SK-N-SH treated with all-trans-retinoic acid at 6 μM for 48 hours (cell line): Measurements from ENCODE around the gene NDFIP1.

Source experiments
- ATAC-seq: fragments of 200-7000 bp; cut with Tn5 transposase; 3 replicates; pipeline ENCODE4 v1.9.1; 2020; ENCODE audit warnings: mild to moderate bottlenecking, moderate library complexity
- ARNTL ChIP-seq: fragments of 450-650 bp; formaldehyde crosslinking; IDR thresholded peaks from 2 replicates; pipeline ENCODE4 v1.5.0; 2020; ENCODE audit warnings: low read depth, mild to moderate bottlenecking, moderate library complexity, borderline replicate concordance
- BACH2 ChIP-seq: fragments of 250-450 bp; sonication (Bioruptor Pico); IDR thresholded peaks from 2 replicates; pipeline ENCODE4 v1.9.0; 2021; ENCODE audit warnings: mild to moderate bottlenecking, borderline replicate concordance
- CREB5 ChIP-seq: fragments of 250-450 bp; sonication (Bioruptor Pico); IDR thresholded peaks from 2 replicates; pipeline ENCODE4 v1.5.1; 2020; ENCODE audit warnings: low read depth, mild to moderate bottlenecking, moderate library complexity
- CSDC2 ChIP-seq: fragments of 250-450 bp; sonication (Bioruptor Pico); IDR thresholded peaks from 2 replicates; pipeline ENCODE4 v1.5.0; 2020; ENCODE audit warnings: mild to moderate bottlenecking, moderate library complexity
- CSRNP3 ChIP-seq: fragments of 250-450 bp; sonication (Bioruptor Pico); IDR thresholded peaks from 2 replicates; pipeline ENCODE4 v1.5.1; 2021; ENCODE audit warnings: mild to moderate bottlenecking, moderate library complexity
- ESRRG ChIP-seq: fragments of 250-450 bp; sonication (Bioruptor Pico); IDR thresholded peaks from 2 replicates; pipeline ENCODE4 v1.6.1; 2021; ENCODE audit warnings: mild to moderate bottlenecking
- GLIS3 ChIP-seq: fragments of 250-450 bp; sonication (Bioruptor Pico); IDR thresholded peaks from 2 replicates; pipeline ENCODE4 v1.5.0; 2020; ENCODE audit warnings: mild to moderate bottlenecking, moderate library complexity
- ISL1 ChIP-seq: fragments of 250-450 bp; sonication (Bioruptor Pico); IDR thresholded peaks from 2 replicates; pipeline ENCODE4 v2.1.2; 2022; ENCODE audit warnings: mild to moderate bottlenecking, moderate library complexity
- OSR1 ChIP-seq: fragments of 250-450 bp; sonication (Bioruptor Pico); IDR thresholded peaks from 2 replicates; pipeline ENCODE4 v1.8.0; 2022; ENCODE audit warnings: moderate library complexity, mild to moderate bottlenecking, inconsistent platforms
- POU6F1 ChIP-seq: fragments of 250-450 bp; sonication (Bioruptor Pico); IDR thresholded peaks from 2 replicates; pipeline ENCODE4 v1.8.0; 2021; ENCODE audit warnings: low read depth, mild to moderate bottlenecking, moderate library complexity, borderline replicate concordance
- PPARA ChIP-seq: fragments of 250-450 bp; sonication (Bioruptor Pico); IDR thresholded peaks from 2 replicates; pipeline ENCODE4 v1.5.0; 2020; ENCODE audit warnings: mild to moderate bottlenecking, borderline replicate concordance
- SNAI2 ChIP-seq: fragments of 250-450 bp; sonication (Bioruptor Pico); IDR thresholded peaks from 2 replicates; pipeline ENCODE4 v1.5.0; 2020; ENCODE audit warnings: mild to moderate bottlenecking, moderate library complexity
- TCF4 ChIP-seq: fragments of 250-450 bp; sonication (Bioruptor Pico); IDR thresholded peaks from 2 replicates; pipeline ENCODE4 v1.8.0; 2021; ENCODE audit warnings: mild to moderate bottlenecking, moderate library complexity, borderline replicate concordance
- TOX ChIP-seq: fragments of 250-450 bp; sonication (Bioruptor Pico); IDR thresholded peaks from 2 replicates; pipeline ENCODE4 v1.8.0; 2021; ENCODE audit warnings: mild to moderate bottlenecking, moderate library complexity, borderline replicate concordance
- ZC3H10 ChIP-seq: fragments of 250-450 bp; sonication (Bioruptor Pico); IDR thresholded peaks from 2 replicates; pipeline ENCODE4 v1.5.1; 2021; ENCODE audit warnings: mild to moderate bottlenecking, moderate library complexity
- ZFP30 ChIP-seq: fragments of 450-650 bp; formaldehyde crosslinking; IDR thresholded peaks from 2 replicates; pipeline ENCODE4 v1.5.0; 2022; ENCODE audit warnings: mild to moderate bottlenecking, moderate library complexity
- ZNF565 ChIP-seq: fragments of 450-650 bp; formaldehyde crosslinking; conservative IDR thresholded peaks from 2 replicates; pipeline ENCODE4 v1.5.0; 2020; ENCODE audit warnings: low read depth, mild to moderate bottlenecking, moderate library complexity
- ZNF70 ChIP-seq: fragments of 450-650 bp; formaldehyde crosslinking; IDR thresholded peaks from 2 replicates; pipeline ENCODE4 v1.5.0; 2020; ENCODE audit warnings: mild to moderate bottlenecking, moderate library complexity
- ZNF8 ChIP-seq: fragments of 450-650 bp; formaldehyde crosslinking; IDR thresholded peaks from 2 replicates; pipeline ENCODE4 v1.5.0; 2020; ENCODE audit warnings: mild to moderate bottlenecking, moderate library complexity
- TF ChIP-seq, protein P1 (sequence below): fragments of 250-450 bp; sonication (Bioruptor Pico); IDR thresholded peaks from 2 replicates; pipeline ENCODE4 v1.8.0; 2020; ENCODE audit warnings: mild to moderate bottlenecking, moderate library complexity, borderline replicate concordance
- TF ChIP-seq, protein P2 (sequence below): fragments of 250-450 bp; sonication (Bioruptor Pico); IDR thresholded peaks from 2 replicates; pipeline ENCODE4 v1.5.0; 2020; ENCODE audit warnings: mild to moderate bottlenecking, moderate library complexity

The NDFIP1 gene

GRCh38 chr5:142098931-142099330, 9.6 kb upstream of the NDFIP1 start:
- ATAC-seq: no peak
- TF ChIP-seq ZFP30 (CRISPR knock-in tag) (no peak), PPARA (no peak), CREB5 (CRISPR knock-in tag) (no peak), ISL1 (CRISPR knock-in tag) (no peak), CSDC2 (CRISPR knock-in tag) (no peak)

DNA sequence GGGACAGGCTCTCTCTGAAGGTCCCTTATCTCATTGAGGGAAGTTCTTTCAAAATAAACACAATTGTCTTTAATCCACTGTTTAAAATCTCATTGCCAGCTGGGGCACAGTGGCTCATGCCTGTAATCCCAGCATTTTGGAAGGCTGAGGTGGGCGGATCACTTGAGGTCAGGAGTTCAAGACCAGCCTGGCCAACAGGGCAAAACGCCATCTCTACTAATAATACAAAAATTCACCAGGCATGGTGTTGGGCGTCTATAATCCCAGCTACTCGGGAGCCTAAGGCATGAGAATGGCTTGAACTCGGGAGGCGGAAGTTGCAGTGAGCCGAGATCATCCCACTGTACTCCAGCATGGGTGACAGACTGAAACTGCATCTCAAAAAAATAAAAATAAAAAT, 8.3 kb upstream of the NDFIP1 start:
- ATAC-seq: no peak
- no peak for TF ChIP-seq ZC3H10 (CRISPR knock-in tag)
- TF ChIP-seq OSR1 (CRISPR knock-in tag): no peak
- TF ChIP-seq, protein P1, sequence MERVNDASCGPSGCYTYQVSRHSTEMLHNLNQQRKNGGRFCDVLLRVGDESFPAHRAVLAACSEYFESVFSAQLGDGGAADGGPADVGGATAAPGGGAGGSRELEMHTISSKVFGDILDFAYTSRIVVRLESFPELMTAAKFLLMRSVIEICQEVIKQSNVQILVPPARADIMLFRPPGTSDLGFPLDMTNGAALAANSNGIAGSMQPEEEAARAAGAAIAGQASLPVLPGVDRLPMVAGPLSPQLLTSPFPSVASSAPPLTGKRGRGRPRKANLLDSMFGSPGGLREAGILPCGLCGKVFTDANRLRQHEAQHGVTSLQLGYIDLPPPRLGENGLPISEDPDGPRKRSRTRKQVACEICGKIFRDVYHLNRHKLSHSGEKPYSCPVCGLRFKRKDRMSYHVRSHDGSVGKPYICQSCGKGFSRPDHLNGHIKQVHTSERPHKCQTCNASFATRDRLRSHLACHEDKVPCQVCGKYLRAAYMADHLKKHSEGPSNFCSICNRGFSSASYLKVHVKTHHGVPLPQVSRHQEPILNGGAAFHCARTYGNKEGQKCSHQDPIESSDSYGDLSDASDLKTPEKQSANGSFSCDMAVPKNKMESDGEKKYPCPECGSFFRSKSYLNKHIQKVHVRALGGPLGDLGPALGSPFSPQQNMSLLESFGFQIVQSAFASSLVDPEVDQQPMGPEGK (CRISPR knock-in tag): no peak
- no peak for TF ChIP-seq ZNF70 (CRISPR knock-in tag)
- TF ChIP-seq CSRNP3 (CRISPR knock-in tag): no peak
- TF ChIP-seq GLIS3 (CRISPR knock-in tag): no peak
- no peak for TF ChIP-seq TCF4
- TF ChIP-seq PPARA: no peak
- no peak for TF ChIP-seq ARNTL (CRISPR knock-in tag)
- TF ChIP-seq, protein P2, sequence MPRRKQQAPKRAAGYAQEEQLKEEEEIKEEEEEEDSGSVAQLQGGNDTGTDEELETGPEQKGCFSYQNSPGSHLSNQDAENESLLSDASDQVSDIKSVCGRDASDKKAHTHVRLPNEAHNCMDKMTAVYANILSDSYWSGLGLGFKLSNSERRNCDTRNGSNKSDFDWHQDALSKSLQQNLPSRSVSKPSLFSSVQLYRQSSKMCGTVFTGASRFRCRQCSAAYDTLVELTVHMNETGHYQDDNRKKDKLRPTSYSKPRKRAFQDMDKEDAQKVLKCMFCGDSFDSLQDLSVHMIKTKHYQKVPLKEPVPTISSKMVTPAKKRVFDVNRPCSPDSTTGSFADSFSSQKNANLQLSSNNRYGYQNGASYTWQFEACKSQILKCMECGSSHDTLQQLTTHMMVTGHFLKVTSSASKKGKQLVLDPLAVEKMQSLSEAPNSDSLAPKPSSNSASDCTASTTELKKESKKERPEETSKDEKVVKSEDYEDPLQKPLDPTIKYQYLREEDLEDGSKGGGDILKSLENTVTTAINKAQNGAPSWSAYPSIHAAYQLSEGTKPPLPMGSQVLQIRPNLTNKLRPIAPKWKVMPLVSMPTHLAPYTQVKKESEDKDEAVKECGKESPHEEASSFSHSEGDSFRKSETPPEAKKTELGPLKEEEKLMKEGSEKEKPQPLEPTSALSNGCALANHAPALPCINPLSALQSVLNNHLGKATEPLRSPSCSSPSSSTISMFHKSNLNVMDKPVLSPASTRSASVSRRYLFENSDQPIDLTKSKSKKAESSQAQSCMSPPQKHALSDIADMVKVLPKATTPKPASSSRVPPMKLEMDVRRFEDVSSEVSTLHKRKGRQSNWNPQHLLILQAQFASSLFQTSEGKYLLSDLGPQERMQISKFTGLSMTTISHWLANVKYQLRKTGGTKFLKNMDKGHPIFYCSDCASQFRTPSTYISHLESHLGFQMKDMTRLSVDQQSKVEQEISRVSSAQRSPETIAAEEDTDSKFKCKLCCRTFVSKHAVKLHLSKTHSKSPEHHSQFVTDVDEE: no peak
- no peak for TF ChIP-seq ZNF565
- no peak for TF ChIP-seq SNAI2

- no peak for TF ChIP-seq BACH2
- TF ChIP-seq ISL1 (CRISPR knock-in tag): no peak
- TF ChIP-seq ARNTL (CRISPR knock-in tag): no peak
- TF ChIP-seq ESRRG (CRISPR knock-in tag): no peak
- no peak for TF ChIP-seq GLIS3 (CRISPR knock-in tag)
- no peak for TF ChIP-seq ZNF8
- TF ChIP-seq POU6F1: no peak
- TF ChIP-seq ZNF70 (CRISPR knock-in tag): no peak
- no peak for TF ChIP-seq ZFP30 (CRISPR knock-in tag)
- TF ChIP-seq, protein P1 (CRISPR knock-in tag): no peak
- no peak for TF ChIP-seq CSDC2 (CRISPR knock-in tag)
- TF ChIP-seq ZNF565: no peak
- no peak for TF ChIP-seq OSR1 (CRISPR knock-in tag)
- TF ChIP-seq TOX (CRISPR knock-in tag): no peak
- no peak for ATAC-seq
Measured at GRCh38 chr5:142102980-142103740, 5.4 kb upstream of the NDFIP1 start.
